Calu3 (cell line): ENCODE results near the gene CPE. TPM values are rescaled to one million over a fixed set of nuclear protein-coding genes. Genes with fewer than 3 reads are reported as not detected.

Experiments
- BruUV-seq: library from RNA; stranded (reverse); fragments of 400-500 nt; replicated peaks from 2 replicates; lab custom pipeline; 2021; lab: Mats Ljungman, UMichigan
- CTCF ChIA-PET: fragments of 300-600 bp; sonication (Branson Sonifier 250); formaldehyde crosslinking; loops from one replicate; lab custom pipeline; 2022; ENCODE audit warnings: antibody characterized with exemption; lab: Charles Lee
- DNase-seq: peaks from one replicate; pipeline ENCODE4 v3.0.0; 2022
- H3K27ac Mint-ChIP-seq: one replicate; pipeline ENCODE4 v1.8.0; 2022; ENCODE audit warnings: mixed read lengths; ENCODE audit not compliant: unreplicated experiment
- H3K27me3 Mint-ChIP-seq: one replicate; pipeline ENCODE4 v1.8.0; 2022; ENCODE audit warnings: mixed read lengths; ENCODE audit not compliant: unreplicated experiment
- H3K36me3 Mint-ChIP-seq: one replicate; pipeline ENCODE4 v1.8.0; 2022; ENCODE audit warnings: mild to moderate bottlenecking, moderate library complexity, mixed read lengths; ENCODE audit not compliant: insufficient read depth, unreplicated experiment
- H3K4me1 Mint-ChIP-seq: one replicate; pipeline ENCODE4 v1.8.0; 2022; ENCODE audit warnings: mild to moderate bottlenecking, low read depth, mixed read lengths; ENCODE audit not compliant: unreplicated experiment
- H3K4me3 Mint-ChIP-seq: one replicate; pipeline ENCODE4 v1.8.0; 2022; ENCODE audit warnings: mild to moderate bottlenecking, low read depth, moderate library complexity, mixed read lengths; ENCODE audit not compliant: unreplicated experiment
- H3K9me3 Mint-ChIP-seq: one replicate; pipeline ENCODE4 v1.8.0; 2022; ENCODE audit warnings: low read depth, mixed read lengths; ENCODE audit not compliant: unreplicated experiment
- intact Hi-C: fragments of 100-400 bp; cut with micrococcal nuclease; formaldehyde crosslinking; loops from one replicate; pipeline ENCODE4 v1.10.0; 2022; ENCODE audit not compliant: unreplicated experiment
- total RNA-seq: library from RNA; stranded (reverse); gene quantifications from 2 replicates; pipeline ENCODE4 v1.2.3, GENCODE V29; 2022
- TF ChIP-seq, protein P1 (sequence below): fragments of 200-600 bp; IDR thresholded peaks from one replicate; pipeline ENCODE4 v1.8.0; 2022; ENCODE audit warnings: antibody characterized with exemption; ENCODE audit not compliant: unreplicated experiment

Gene CPE
- total RNA-seq, 1 experiment from 2014 or later: 4.7 TPM

DNA sequence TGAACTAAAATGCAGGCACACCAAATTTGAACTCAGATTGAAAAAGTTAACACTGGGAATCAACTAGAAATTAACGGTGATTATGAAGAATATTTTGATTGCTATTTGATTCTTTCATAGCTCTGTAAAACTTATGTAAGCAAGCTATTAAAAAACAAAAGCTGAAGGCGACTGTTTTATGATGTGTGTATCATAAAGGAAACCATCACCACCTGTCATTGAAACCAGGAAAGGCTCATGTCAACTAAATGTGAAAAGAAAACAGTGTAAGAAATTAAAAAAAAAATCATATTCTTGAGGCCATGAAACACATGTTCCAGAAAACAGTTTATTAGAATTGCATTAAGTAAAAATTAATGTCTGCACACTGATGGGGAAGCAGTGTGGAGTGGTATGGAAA is 24.2 kb downstream of the CPE start:
- Mint-ChIP-seq H3K9me3 (no peaks in the 10 kb centered on the region), H3K36me3 (no peaks in the 10 kb centered on the region), H3K27ac (no peak overlapping the region), H3K4me3 (no peak overlapping the region), H3K27me3 (no peaks in the 10 kb centered on the region), H3K4me1 (no peaks in the 10 kb centered on the region)
- no peak for DNase-seq
- TF ChIP-seq, protein P1, sequence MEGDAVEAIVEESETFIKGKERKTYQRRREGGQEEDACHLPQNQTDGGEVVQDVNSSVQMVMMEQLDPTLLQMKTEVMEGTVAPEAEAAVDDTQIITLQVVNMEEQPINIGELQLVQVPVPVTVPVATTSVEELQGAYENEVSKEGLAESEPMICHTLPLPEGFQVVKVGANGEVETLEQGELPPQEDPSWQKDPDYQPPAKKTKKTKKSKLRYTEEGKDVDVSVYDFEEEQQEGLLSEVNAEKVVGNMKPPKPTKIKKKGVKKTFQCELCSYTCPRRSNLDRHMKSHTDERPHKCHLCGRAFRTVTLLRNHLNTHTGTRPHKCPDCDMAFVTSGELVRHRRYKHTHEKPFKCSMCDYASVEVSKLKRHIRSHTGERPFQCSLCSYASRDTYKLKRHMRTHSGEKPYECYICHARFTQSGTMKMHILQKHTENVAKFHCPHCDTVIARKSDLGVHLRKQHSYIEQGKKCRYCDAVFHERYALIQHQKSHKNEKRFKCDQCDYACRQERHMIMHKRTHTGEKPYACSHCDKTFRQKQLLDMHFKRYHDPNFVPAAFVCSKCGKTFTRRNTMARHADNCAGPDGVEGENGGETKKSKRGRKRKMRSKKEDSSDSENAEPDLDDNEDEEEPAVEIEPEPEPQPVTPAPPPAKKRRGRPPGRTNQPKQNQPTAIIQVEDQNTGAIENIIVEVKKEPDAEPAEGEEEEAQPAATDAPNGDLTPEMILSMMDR: no peak
- BruUV-seq: no TSS peak
- CTCF ChIA-PET: no interaction called here
- intact Hi-C loops: no loop called here

DNA sequence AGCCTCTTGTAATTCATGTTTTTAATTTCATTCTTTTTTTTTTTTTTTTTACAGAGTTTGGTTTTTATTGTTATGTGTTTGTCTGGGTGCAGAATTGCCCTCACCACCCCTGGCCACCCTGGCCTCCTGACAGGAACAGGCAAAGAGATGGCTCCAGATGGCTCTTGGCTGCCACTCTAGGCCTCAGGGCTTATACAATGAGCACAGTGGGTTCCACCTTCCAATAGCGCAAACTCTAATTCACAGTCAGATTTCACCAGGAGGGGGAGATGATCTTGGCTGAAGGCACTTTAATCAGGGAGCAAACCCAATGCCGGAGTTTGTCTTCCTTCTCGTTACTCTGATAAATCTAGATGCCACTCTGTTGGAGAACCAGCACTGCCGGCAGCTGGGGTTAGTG is 24.8 kb downstream of the CPE start:
- CTCF ChIA-PET: no interaction called here
- no peaks in the 10 kb centered on the region for H3K27me3 Mint-ChIP-seq
- no peak overlapping the region for H3K4me3 Mint-ChIP-seq

DNA sequence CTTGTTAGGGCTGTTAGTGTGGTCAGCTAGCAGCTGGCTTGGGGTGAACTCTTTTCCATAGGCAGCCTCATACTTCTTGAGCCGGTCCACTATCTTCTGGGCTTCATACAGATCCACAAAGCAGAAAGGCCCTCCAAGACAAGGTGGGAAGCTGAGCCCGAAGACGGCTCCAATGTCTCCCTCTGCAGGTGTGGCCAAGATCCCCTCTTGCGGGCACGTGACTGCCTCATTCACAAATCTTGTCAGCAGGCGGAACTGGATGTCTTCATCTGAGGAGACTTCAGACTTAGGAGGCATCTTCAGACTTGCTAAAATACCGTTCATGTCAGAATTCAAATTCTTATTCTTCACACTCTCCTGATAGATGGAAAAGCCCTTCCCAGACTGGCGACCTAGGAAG is 25.3 kb downstream of the CPE start:
- H3K36me3 Mint-ChIP-seq: no peaks in the 10 kb centered on the region
- TF ChIP-seq, protein P1: no peak
- no peak overlapping the region for H3K27ac Mint-ChIP-seq
- intact Hi-C loops: no loop called here
- H3K4me3 Mint-ChIP-seq: no peak overlapping the region
- CTCF ChIA-PET: no interaction called here
- BruUV-seq: no TSS peak
- H3K4me1 Mint-ChIP-seq: no peaks in the 10 kb centered on the region
- peaks cover 2% of the 10 kb centered on the region for H3K9me3 Mint-ChIP-seq
- no peak for DNase-seq
- no peaks in the 10 kb centered on the region for H3K27me3 Mint-ChIP-seq

More for the DNA sequence above, 24.8 kb downstream of the CPE start:
- Mint-ChIP-seq H3K36me3 (no peaks in the 10 kb centered on the region), H3K4me1 (no peaks in the 10 kb centered on the region), H3K27ac (no peak overlapping the region), H3K9me3 (peaks cover under 1% of the 10 kb centered on the region)
- TF ChIP-seq, protein P1: no peak
- no TSS peak for BruUV-seq
- intact Hi-C loops: no loop called here
- DNase-seq: no peak

DNA sequence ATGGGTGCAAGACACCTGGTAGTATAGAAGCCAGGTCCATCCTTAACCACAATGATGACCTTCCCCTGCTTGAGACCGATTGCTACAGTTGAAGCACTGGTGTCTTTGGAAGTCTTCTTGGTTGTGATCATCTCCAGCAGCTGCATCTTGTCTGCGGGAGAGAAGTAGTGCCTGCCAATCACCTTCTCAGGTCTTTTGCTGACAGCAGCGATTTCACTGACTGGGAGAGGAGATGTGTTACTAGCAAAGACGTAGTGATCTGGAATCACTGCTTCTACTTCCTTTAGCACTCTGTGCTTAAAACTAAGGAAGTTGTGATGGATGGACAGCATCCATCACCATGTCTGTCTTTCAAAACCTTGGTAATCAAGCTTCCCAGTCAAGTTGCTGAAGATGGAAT is 25.9 kb downstream of the CPE start:
- H3K36me3 Mint-ChIP-seq: no peaks in the 10 kb centered on the region
- H3K4me3 Mint-ChIP-seq: no peak overlapping the region
- intact Hi-C loops: no loop called here
- BruUV-seq: no TSS peak
- H3K27ac Mint-ChIP-seq: no peak overlapping the region
- TF ChIP-seq, protein P1: no peak
- peaks cover 2% of the 10 kb centered on the region for H3K9me3 Mint-ChIP-seq
- CTCF ChIA-PET: no interaction called here
- no peaks in the 10 kb centered on the region for H3K27me3 Mint-ChIP-seq
- H3K4me1 Mint-ChIP-seq: no peaks in the 10 kb centered on the region
- DNase-seq: no peak
